CD1c-positive myeloid dendritic cell (primary cell): Measurements from ENCODE around the gene TMPRSS9.
"Not testable (repeated sequence)": the region's sequence is repeated elsewhere in the genome, so short reads cannot be mapped to it uniquely, and the experiment has no call there.

Experiments used
- DNase-seq: peaks from one replicate; pipeline ENCODE4 v3.0.0-alpha.2; 2016; ENCODE audit errors: extremely low spot score

The TMPRSS9 gene

DNA sequence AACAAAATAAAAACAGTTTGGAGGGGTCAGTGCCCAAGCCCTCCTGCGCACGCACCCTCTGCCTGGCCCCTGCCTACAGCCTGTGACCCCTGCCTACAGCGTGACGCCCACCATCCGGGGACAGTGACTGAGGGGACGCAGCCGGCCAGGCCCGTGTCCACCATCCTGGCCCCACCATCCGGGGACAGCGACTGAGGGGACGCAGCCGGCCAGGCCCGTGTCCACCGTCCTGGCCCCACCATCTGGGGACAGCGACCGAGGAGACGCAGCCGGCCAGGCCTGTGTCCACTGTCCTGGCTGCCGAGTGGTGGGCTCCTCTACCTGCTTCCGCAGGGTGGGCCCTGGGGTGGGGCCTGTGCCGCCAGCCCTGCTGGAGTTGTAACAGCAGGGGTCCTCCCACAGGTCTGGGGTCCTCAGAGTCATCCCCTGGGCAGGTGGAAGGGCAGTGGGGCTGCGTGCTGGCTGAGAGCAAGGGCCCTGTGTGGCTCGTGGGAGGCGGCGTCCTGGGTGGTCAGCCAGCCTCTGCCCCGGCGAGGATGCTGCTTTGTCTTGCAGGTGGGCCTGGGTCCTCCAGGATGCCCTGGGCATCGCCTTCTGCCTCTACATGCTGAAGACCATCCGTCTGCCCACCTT is 17.3 kb upstream of the TMPRSS9 start:
- DNase-seq = no peak

DNA sequence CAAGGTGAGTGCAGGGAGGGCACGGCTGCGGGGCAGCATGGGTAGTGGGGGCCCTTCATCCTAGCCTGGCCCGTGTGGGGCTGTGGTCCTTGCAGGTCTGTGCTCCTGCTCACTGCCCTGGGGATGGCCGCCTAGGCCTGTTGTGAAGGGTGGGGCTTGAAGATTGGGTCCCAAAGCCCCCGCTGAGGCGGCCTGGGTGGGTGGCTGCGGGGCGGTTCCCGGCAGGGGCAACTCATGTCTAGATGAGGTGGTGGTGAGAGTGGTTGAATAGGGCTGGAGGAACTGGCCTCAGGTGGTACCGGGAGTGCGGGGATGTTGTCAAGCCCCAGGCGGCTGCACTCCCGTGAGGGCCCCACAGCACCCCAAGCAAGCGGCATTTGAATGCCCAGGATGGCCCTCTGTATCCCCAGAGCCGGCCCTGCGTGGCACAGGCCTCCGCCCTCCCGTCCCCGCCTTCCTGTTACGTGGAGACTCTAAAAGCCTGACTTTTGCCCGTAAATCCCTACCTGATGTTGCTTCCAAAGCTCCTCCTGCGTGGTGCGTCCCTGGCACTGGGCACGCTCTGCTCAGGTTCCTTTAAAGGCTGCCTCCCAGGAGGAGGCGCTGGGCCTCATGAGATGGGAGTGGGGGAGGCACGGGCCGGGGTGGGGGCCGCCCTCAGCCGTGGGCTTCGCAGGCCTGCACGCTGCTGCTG is 16.6 kb upstream of the TMPRSS9 start:
- no peak for DNase-seq

DNA sequence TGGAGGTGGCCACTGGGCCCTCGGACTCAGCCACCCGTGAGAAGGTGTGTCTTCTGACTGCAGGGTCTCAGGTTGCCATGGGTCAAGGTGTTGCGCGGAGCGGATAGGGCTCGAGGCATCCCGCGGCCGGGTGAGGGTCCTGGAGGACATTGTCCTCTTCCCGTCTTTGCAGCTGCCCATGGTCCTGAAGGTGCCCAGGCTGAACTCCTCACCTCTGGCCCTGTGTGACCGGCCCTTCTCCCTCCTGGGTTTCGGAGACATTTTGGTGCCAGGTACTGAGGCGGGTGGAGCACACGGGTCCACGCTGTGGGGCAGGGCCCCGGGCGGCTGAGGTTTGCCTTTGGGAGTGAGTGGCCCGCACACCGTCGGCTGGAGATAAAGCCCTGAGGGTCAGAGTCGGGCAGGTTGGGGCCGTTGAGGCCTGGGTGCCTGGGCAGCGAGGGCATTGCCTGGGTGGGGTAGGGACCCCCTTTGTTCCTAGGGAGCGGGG is 15.6 kb upstream of the TMPRSS9 start:
- DNase-seq = no peak

DNA sequence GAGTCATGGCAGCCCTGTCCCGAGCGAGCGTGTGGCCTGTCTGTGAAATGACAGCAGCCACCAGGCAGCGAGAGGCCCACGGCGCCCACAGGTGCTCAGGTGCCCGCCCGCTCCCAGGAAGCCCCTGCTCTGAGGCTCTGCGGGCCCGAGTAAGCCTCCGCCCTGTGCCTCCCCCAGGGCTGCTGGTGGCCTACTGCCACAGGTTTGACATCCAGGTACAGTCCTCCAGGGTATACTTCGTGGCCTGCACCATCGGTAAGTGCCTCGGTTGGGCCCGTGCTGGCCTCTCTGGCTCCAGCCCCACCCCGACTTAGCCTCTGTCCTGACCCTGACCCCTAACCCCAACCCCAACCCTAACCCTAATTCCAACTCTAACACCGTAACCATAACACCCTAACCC is 15.0 kb upstream of the TMPRSS9 start:
- DNase-seq = no peak

DNA sequence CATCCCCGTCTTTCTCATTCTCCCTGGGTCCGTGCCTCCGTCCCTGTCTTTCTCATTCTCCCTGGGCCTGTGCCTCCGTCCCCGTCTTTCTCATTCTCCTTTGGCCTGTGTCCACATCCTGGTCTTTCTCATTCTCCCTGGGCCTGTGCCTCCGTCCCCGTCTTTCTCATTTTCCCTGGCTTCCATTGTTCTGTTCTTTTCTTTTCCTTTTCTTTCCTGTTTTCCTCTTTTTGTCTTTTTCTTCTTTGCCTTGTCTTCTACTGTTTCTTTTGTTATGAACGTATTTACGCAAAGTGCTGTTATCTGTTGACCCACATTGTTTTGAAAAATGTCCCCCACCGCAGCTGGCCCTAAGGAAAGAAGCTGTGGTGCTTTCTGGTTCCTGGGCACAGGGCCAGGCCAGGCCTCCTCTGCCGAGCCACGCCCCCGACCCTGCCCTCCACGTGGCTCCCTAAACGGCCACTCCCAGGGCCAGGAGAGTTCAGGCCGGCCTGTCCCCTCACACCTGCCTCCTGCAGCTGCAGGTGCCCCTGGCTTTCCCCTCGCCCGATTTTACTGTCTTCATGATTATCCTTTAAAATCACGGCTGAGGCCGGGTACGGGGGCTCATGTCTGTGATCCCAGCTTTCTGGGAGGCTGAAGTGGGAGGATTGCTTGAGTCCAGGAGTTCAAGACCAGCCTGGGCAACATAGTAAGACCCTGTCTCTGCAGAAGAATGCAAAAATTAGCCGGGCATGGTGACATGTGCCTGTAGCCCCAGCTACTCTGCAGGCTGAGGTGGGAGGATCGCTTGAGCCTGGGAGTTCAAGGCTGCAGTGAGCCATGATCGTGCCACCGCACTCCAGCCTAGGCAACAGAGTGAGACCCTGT is 14.0 kb upstream of the TMPRSS9 start:
- no peak for DNase-seq

DNA sequence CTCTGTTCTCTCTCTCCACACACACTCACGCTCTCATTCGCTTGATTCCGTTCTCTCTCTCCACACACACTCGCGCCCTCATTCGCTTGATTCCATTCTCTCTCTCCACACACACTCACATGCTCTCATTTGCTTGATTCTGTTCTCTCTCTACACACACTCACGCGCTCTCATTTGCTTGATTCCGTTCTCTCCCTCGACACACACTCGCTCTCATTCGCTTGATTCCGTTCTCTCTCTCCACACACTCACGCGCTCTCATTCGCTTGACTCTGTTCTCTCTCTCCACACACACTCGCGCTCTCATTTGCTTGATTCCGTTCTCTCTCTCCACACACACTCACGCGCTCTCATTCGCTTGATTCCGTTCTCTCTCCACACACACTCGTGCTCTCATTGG is 10.2 kb upstream of the TMPRSS9 start:
- not testable (repeated sequence) for DNase-seq

DNA sequence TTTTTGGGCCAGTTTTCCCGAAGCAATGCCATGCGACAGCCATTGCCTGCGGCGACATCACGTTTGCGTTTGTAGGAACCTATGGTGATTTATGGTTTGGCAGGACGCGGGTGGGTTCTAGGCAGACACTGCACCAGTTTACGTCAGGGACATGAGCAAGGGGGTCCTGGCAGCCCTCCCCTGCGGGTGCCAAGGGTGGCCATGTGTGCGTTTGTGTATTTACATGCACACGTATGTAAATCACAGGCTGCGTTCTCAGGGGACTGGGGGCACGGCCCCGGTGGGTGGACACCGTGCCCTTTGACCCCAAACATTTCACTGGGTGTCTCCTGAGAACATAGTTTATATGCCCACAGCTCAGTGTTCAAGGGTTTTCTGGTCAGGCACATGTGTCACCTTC is 9.4 kb upstream of the TMPRSS9 start:
- DNase-seq = no peak

DNA sequence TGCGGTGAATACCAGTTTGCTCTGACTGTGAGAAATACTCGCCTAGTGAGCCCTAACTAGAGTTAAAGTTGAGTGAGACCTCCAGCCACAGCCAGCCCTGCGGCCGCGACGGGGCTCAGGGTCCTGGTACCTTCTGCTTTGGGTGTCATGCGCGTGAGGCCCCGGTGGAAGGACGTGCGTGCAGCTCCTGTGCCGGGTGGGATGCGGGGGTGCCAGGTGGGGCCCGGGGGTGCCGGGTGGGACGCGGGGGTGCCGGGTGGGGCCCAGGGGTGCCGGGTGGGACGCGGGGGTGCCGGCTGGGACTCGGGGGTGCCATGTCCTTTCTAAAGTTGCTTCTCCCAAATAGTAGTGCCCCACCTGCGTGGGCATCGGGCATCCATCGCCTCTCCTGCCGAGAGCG is 8.5 kb upstream of the TMPRSS9 start:
- no peak for DNase-seq

DNA sequence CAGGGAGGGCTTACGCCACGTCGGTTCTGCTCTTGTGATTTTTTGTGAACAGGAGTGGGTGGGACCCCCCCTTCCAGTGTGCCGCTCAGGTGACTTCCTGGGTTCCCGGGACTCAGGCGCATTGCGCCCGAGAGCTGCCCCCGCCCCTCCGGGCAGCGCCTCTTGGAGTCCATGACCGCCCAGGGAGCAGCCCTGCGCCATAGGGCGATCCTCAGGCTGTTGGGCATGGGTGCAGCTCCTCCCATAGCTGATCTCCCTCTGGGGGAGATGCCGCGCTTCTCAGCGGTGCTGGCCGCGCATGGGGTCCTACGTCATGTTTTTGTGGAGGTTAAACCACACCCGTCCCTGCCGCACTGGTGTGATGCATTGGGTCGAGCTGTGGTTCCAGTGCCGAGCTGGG is 7.9 kb upstream of the TMPRSS9 start:
- no peak for DNase-seq

DNA sequence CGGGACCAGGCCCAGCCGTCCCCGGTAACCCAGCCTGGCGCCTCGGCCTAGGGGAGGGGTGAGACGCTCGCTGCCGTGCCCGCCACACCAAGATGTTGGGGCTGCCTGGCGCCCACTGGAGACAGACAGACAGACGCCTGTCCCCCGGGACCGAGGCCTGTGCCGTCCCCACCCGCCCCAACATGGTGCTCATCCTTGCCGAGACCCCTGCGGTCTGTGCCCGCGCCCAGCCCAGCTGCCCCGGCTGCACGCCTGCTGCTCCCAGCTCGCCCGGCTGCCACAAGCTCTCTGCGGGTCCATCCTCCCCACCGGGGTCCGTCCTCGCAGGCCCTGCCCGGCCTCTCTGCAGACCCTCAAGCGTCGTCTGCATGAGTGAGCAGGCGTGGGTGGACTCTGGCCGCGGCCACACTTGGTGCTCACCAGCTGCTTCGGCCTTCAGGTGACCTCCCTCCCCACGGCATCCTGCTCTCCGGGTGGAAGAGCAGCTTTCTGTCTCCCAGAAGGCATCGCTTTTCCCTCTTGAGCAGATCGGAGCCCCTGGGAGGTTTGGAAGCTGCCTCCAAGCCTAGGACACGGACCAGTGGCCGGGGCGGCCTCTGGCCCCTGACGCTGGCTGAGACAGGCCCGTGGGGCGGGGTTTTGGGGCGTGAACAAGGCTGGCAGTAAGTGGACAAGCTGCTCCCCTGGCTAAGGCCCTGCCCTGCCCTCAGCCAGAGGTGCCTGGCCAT is 6.7 kb upstream of the TMPRSS9 start:
- no peak for DNase-seq

DNA sequence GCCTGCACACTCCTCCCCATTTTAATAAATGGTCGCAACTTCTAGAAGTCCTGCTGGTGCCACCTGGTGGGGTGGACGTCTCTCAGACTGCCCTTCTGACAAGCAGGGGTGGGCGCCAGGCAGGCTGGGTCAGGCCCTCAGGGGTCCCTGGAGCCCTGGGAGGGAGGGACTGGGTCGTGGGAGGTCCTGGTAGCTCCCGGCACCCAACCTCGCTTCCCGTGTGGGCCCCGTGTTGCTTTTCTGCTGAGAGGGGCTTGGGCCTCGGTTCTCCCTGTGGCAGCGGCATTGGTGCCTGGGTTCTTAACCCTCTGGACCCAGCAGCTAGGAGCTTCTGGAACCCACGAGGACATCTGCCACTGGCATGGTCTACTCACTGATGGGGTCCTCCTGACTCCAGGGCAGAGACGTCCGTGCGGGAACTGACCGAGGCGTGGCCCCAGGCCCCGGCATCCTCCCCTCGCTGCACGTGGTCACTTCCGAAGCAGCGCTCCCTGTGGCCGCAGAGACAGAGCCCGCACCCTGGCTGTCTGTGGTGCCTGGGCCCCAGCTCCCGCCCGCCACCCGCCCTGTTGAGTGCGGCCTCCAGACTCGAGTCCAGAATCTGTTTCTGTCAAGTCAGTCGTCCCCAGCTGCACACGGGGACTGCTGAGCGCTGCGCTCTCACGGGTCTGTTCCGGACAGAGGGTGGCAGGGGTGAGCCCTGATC is 6.0 kb upstream of the TMPRSS9 start:
- no peak for DNase-seq

DNA sequence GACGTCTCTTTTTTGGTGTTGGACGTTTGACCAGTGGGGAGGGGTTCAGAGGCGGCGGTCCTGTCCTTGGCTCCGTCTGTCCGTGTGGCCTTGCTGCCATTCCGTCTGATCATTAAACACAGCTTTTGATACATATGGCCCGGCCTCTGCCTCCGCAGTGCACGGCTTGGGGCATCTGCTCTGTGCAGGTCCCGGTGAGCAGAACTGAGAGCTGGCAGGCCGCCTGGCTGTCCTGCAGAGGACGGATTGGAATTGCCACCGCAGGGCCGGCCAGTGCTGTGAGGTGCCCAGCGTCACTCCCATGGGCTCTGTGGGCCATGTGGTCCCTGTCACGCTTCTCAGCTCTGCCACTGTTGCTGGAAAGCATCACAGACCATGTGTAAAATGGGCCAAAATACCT is 5.4 kb upstream of the TMPRSS9 start:
- no peak for DNase-seq

DNA sequence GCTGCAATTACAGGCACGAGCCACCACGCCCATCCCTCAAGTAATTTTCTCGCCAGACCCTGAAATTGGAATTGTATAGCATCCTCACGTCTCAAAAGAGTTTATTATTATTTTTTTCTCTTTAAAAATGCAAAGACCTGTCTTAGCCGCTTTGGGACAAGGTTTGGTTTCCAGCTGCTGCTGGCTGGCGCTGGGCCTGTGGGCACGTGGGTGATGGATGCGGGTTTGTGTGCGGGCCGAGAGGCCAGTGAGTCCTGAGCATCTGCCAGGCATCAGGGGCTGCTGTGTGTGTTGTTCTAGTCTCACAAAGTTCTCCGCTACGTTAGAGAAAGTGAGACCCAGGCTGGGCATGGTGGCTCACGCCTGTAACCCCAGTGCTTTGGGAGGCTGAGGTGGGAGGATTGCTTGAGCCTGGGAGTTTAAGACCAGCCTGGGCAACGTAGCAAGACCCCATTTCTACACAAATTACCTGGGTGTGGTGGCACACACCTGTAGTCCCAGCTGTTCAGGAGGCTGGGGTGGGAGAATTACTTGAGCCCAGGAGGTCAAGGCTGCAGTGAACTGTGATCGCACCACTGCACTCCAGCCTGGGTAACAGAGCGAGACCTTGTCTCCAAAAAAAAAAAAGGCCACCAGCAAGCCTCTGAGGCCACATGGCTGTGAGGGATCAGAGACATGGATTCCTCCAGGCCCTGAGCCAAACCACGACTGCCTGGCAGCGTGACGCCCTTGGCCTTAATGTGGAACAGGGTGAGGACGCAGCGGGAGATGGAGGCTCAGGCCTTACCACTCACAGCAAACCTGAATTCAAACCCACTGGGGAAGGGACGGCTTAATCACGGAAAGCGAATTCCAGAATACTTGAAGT is 4.7 kb upstream of the TMPRSS9 start:
- no peak for DNase-seq

DNA sequence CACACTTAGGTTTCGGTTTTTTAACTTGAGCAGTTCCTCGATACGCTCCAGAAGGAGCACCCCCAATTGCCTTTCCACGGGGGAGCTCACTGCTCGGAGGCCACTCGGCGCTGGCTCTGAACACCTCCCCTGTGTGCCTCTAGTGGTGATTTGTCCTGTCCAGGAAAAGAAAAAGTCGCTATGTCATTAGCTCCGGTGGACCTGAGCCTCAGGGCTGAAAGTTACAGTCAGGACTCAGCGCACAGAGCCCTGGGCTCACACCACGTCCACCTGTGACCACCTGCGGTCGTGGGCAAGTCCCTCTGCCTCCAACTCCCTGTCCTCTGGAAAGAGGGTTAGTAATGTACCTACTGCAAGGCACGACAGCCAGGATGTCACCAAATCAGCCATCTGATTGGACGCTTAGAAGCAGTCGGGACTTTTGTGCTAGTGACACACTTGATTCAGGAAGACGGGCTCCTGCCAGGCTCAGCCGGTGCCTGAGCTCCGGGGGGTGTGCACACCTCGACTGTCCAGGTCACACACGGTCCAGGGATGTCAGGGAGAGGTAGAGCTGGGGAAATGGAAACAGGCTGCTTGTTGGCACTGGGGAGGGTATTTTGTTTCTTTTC is 3.9 kb upstream of the TMPRSS9 start:
- DNase-seq = no peak

DNA sequence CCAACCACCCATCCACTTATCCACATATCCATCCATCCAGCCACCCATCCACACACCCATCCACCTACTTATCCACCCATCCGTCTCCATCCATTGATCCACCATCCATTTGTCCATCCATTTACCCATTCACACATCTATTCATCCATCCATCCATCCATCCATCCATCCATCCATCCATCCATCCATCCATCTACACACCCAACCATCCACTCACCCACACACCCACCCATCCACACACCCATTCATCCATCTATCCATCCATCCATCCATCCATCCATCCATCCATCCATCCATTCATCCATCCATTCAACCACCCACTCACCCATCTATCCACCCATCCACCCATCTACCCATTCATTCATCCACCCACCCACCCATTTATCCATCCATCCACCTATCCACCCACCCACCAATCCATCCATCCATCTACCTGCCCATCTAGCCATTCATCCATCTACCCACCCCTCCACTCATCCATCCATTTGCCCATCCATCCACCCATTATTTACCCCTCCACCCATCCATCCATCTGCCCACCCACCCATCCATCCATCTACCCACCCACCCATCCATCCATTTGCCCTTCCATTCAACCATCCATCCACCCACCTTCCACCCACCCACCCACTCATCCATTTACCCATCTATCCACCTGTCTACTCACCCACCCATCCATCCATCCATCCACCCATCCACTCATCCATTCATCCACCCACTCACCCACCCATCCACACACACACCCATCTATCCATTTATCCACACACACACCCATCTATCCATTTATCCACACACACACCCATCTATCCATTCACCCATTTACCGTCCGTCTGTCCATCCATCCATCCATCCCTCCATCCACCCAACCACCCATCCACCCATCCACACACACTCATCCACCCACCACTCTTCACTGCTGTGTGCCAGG is 2.5 kb upstream of the TMPRSS9 start:
- no peak for DNase-seq

DNA sequence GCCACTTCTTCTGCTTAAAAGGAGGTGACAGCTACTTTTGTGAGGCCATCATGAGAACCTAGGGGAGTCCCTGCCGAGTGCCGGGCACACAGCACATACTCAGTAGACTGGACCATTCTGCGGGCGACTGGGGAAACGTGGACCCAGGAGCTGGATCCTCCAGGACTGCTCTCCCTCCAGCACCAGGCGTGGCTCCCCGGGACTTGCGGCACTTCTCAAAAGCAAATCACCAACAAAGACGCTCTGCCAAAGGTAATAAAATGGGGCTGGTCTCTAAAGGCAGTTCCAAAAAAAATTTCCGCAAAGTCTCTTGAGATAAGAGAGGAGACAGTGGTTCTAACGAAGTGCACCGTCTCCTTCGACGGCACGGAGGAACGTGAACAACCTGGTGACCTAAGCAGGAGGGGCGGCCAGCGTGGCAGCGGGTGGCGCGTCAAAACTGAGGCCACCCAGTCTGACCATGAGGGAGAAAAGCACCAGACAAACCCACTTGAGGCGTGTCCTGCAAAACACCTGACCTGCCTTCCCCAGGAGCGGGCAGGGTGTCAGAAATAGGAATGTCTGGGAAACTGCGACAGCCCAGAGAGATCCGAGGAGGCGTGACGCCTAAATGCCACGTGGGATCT is 1.4 kb upstream of the TMPRSS9 start:
- DNase-seq = no peak

DNA sequence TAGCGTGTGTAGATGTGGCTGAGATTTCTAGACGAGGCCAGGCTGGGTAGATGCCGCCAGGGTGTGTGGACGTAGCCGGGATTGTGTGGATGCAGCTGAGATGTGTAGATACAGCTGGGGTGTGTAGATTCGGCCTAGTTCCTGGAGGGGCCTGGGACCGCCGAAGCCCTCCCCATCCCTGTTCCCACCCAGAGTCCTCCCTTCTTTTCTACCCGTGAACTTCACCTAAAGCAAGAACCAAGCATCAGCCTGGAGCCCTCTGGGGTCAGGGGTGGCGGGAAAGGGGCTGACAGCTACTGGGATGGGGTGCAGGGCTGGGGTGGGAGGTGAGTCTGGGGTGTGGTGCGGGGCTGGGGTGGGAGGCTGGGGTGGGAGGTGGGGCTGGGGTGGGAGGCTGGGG is 768 bp downstream of the TMPRSS9 start:
- DNase-seq = no peak

DNA sequence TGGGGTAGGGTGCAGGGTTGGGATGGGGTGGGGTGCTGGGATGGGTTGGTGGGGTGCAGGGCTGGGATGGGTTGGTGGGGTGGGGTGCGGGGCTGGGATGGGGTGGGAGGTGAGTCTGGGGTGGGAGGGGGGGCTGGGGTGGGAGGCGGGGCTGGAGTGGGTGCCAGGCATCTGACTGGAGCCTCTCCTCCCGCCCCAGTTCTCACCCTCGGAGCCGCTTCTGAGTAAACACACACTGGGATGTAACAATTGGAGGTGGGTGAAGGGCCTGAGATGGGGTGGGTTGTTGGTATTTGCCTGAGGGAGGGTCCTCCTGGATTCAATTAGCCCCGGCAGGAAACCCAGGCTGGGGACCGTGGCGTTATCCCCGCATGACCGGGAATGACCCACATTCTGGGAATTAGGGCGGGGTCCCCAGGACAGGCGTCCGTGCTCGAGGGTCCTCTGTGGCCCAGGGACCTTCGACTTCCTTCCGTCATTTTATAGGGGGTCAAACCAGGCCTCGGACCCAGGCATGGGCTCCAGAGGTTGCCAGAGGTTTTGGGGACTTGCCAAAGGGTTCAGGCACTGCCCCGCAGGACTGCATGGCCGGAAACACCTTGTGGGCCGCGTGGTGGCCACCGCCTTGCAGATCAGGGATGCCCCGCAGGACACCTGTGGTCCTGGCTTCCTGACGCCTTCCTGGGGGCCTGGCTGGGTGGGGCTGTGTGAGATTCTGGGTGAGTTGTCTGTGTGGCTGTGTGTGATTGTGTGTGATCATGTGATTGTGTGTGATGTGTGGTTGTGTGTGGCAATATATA is 1.4 kb downstream of the TMPRSS9 start:
- DNase-seq = no peak
